Endodermal cell (in vitro differentiated cells): ENCODE results near the gene TEX29. TPM values are rescaled to one million over a fixed set of nuclear protein-coding genes. Genes with fewer than 3 reads are reported as not detected.

Experiments
- DNase-seq: peaks from one replicate; pipeline ENCODE4 v3.0.0-alpha.2; 2017
- H3K27ac ChIP-seq: 2 replicates; pipeline ENCODE4 v1.5.1; 2013; ENCODE audit warnings: mild to moderate bottlenecking, low read depth, low read length, moderate library complexity
- H3K27me3 ChIP-seq: 2 replicates; pipeline ENCODE4 v1.6.1; 2013; ENCODE audit warnings: mild to moderate bottlenecking, low read length, moderate library complexity; ENCODE audit not compliant: insufficient read depth, control insufficient read depth, poor library complexity, severe bottlenecking
- H3K36me3 ChIP-seq: 2 replicates; pipeline ENCODE4 v1.7.0; 2013; ENCODE audit warnings: mild to moderate bottlenecking, low read length, moderate library complexity; ENCODE audit not compliant: control insufficient read depth, insufficient read depth
- H3K4me1 ChIP-seq: one replicate; pipeline ENCODE4 v1.7.0; 2013; ENCODE audit warnings: low read length; ENCODE audit not compliant: control insufficient read depth, insufficient read depth
- H3K4me3 ChIP-seq: 2 replicates; pipeline ENCODE4 v1.5.1; 2013; ENCODE audit warnings: mild to moderate bottlenecking, low read length, moderate library complexity
- H3K9ac ChIP-seq: 2 replicates; pipeline ENCODE4 v1.6.1; 2013; ENCODE audit warnings: mild to moderate bottlenecking, low read length, moderate library complexity; ENCODE audit not compliant: poor library complexity, severe bottlenecking; ENCODE audit errors: extremely low read depth
- H3K9me3 ChIP-seq: 2 replicates; pipeline ENCODE4 v1.6.1; 2013; ENCODE audit warnings: mild to moderate bottlenecking, low read length, moderate library complexity; ENCODE audit not compliant: control insufficient read depth
- H3K27ac Mint-ChIP-seq: 2 replicates; pipeline ENCODE4 v1.8.0; 2020; ENCODE audit warnings: mixed read lengths
- H3K27me3 Mint-ChIP-seq: 2 replicates; pipeline ENCODE4 v1.8.0; 2021; ENCODE audit warnings: mild to moderate bottlenecking, mixed read lengths; ENCODE audit not compliant: insufficient read depth
- H3K36me3 Mint-ChIP-seq: 2 replicates; pipeline ENCODE4 v1.8.0; 2020; ENCODE audit warnings: low read depth, mixed read lengths
- H3K4me1 Mint-ChIP-seq: 2 replicates; pipeline ENCODE4 v1.8.0; 2020; ENCODE audit warnings: mixed read lengths
- H3K4me3 Mint-ChIP-seq: 2 replicates; pipeline ENCODE4 v1.8.0; 2020; ENCODE audit warnings: mild to moderate bottlenecking, moderate library complexity, mixed read lengths
- H3K9me3 Mint-ChIP-seq: 2 replicates; pipeline ENCODE4 v1.8.0; 2020; ENCODE audit warnings: mild to moderate bottlenecking, mixed read lengths
- WGBS, 2 experiments: methylation state at CpG; one replicate each; pipeline versions ENCODE4 v1.1.5 to v1.1.7; 2013; ENCODE audit warnings: missing lambda C conversion rate in 2 of 2, mixed read lengths in 1 of 2; ENCODE audit not compliant: insufficient coverage in 1 of 2, insufficient read length in 1 of 2; 5-methylcytosine and 5-hydroxymethylcytosine counted together
- total RNA-seq, 2 donors: library from RNA; stranded (reverse); fragmentation: NEBNext Ultra II Directional in 1 of 2; extraction: Animal tissue kit (Norgen Biotek cat#: 25700) in 1 of 2; gene quantifications; 2 replicates in 1 of 2; 3 replicates in 1 of 2; pipeline ENCODE4 v1.2.1, GENCODE V29; 2021
- TF ChIP-seq, protein P1 (sequence below): fragments of 200-600 bp; sonication (generic); conservative IDR thresholded peaks from 2 replicates; pipeline ENCODE4 v1.5.0; 2021; ENCODE audit warnings: antibody characterized with exemption, mild to moderate bottlenecking

Gene TEX29
- total RNA-seq, 2 donors from 2014 or later: 0.69 TPM; not detected in 1

DNA sequence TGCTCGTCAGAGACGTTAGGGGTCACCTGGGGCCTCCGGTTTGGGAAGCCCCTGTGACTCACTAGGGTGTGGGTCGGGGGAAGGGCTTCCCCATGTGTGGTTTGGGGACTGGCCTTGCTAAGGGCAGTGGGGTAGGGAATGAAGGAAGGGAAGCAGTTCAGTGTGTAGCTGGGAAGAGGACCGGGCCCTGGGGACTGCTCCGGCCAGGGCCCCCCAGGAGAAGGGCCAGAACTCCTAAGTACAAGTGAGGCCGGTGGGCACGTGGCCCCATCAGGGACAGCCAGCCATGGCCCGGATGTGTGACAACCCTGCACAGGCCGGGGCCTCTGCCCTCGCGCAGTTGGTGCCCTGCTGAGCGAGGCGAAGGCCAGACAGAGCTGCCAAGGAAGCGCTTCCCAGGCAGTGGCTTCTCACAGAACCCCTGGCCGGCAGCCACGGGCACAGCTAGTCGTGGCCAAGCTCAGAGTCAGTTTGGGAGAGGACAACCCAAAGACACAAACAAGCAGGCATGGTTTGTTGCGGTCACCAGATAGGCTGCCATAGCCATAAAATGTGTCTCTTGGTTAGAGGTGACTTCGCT, 25.7 kb downstream of the TEX29 start:
- Mint-ChIP-seq H3K27me3 (peaks cover 1% of the 10 kb centered on the region), H3K9me3 (peaks cover 6% of the 10 kb centered on the region), H3K27ac (no peak overlapping the region), H3K4me1 (peaks cover 6% of the 10 kb centered on the region), H3K4me3 (no peak overlapping the region), H3K36me3 (no peaks in the 10 kb centered on the region)
- H3K27ac ChIP-seq: no peak overlapping the region
- H3K36me3 ChIP-seq: no peaks in the 10 kb centered on the region
- WGBS, 2 experiments: 88 to 92% methylated on average over 13 to 20 of the region's 20 CpGs
- H3K9me3 ChIP-seq: no peaks in the 10 kb centered on the region
- no peak for DNase-seq
- H3K27me3 ChIP-seq: no peaks in the 10 kb centered on the region
- TF ChIP-seq, protein P1, sequence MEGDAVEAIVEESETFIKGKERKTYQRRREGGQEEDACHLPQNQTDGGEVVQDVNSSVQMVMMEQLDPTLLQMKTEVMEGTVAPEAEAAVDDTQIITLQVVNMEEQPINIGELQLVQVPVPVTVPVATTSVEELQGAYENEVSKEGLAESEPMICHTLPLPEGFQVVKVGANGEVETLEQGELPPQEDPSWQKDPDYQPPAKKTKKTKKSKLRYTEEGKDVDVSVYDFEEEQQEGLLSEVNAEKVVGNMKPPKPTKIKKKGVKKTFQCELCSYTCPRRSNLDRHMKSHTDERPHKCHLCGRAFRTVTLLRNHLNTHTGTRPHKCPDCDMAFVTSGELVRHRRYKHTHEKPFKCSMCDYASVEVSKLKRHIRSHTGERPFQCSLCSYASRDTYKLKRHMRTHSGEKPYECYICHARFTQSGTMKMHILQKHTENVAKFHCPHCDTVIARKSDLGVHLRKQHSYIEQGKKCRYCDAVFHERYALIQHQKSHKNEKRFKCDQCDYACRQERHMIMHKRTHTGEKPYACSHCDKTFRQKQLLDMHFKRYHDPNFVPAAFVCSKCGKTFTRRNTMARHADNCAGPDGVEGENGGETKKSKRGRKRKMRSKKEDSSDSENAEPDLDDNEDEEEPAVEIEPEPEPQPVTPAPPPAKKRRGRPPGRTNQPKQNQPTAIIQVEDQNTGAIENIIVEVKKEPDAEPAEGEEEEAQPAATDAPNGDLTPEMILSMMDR: no peak
- H3K9ac ChIP-seq: no peak overlapping the region
- no peak overlapping the region for H3K4me3 ChIP-seq
- H3K4me1 ChIP-seq: no peaks in the 10 kb centered on the region

DNA sequence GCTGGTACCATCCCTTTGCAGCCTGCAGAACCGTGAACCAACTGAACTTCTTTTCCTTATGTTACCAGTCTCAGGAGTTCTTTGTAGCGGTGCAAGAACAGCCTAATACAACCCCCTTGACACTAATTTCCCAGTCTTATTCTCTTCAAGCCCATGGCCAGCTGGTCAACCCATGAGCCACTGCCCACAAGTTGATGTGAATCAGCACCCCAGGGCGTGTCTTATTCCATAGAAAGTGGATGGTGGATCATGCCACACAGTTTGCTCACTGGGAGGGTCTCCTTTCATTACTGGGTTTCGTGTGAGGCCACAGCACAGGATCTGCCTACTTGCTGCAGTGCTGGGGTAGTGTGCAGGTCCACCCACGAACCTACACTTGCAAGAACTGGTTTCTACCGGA, 27.0 kb downstream of the TEX29 start:
- no peak for DNase-seq
- Histone ChIP-seq H3K4me1 (no peaks in the 10 kb centered on the region), H3K9ac (no peak overlapping the region), H3K27ac (no peak overlapping the region), H3K27me3 (no peaks in the 10 kb centered on the region), H3K9me3 (no peaks in the 10 kb centered on the region), H3K36me3 (no peaks in the 10 kb centered on the region), H3K4me3 (no peak overlapping the region)
- no peak overlapping the region for H3K27ac Mint-ChIP-seq
- TF ChIP-seq, protein P1: no peak
- peaks cover 6% of the 10 kb centered on the region for H3K9me3 Mint-ChIP-seq
- no peak overlapping the region for H3K4me3 Mint-ChIP-seq
- H3K36me3 Mint-ChIP-seq: no peaks in the 10 kb centered on the region
- peaks cover 1% of the 10 kb centered on the region for H3K27me3 Mint-ChIP-seq
- 90 to 100% methylated on average over 3 to 6 of the region's 6 CpGs for WGBS, 2 experiments
- peaks cover 6% of the 10 kb centered on the region for H3K4me1 Mint-ChIP-seq

DNA sequence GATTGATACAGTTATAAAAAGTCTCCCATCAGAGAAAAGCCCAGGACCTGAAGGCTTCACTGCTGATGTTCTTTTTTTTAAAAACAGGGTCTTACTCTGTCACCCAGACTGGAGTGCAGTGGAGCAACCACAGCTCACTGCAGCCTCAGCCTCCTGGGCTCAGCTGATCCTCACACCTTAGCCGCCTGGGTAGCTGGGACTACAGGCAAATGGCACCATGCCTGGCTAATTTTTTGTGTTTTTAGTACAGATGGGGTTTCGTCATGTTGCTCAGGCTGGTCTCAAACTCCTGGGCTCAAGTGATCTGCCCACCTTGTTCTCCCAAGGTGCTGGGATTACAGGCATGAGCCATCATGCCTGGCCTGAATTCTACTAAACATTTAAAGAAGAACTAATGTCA, 33.1 kb downstream of the TEX29 start:
- no peaks in the 10 kb centered on the region for H3K36me3 Mint-ChIP-seq
- Histone ChIP-seq H3K4me1 (no peaks in the 10 kb centered on the region), H3K27ac (no peak overlapping the region), H3K9me3 (no peaks in the 10 kb centered on the region), H3K36me3 (no peaks in the 10 kb centered on the region), H3K4me3 (no peak overlapping the region), H3K9ac (no peak overlapping the region), H3K27me3 (no peaks in the 10 kb centered on the region)
- no peak for DNase-seq
- H3K4me1 Mint-ChIP-seq: no peaks in the 10 kb centered on the region
- H3K9me3 Mint-ChIP-seq: peaks cover 6% of the 10 kb centered on the region
- H3K4me3 Mint-ChIP-seq: no peak overlapping the region
- TF ChIP-seq, protein P1: no peak
- no peak overlapping the region for H3K27ac Mint-ChIP-seq
- WGBS, 2 experiments: 95 to 100% methylated on average over 2 of the region's 2 CpGs
- H3K27me3 Mint-ChIP-seq: peaks cover 5% of the 10 kb centered on the region
